Trophoblast cell (in vitro differentiated cells and primary cell): ENCODE measurements around the gene NUDT11.
A peak's percentile ranks its signal among the peaks of the same experiment; 100 is the strongest.
"Not testable (repeated sequence)": the region's sequence is repeated elsewhere in the genome, so short reads cannot be mapped to it uniquely, and the experiment has no call there.

Experiments
- DNase-seq, 2 donors: peaks; one replicate each; pipeline ENCODE4 v3.0.0-alpha.2; 2016
- H2AFZ ChIP-seq: 2 replicates; pipeline ENCODE4 v1.6.1; 2013; ENCODE audit warnings: low read length, moderate library complexity, mild to moderate bottlenecking; ENCODE audit not compliant: insufficient read depth, poor library complexity
- H2AK5ac ChIP-seq: 2 replicates; pipeline ENCODE4 v1.6.1; 2013; ENCODE audit warnings: mild to moderate bottlenecking, low read length
- H2BK120ac ChIP-seq: 2 replicates; pipeline ENCODE4 v1.6.1; 2013; ENCODE audit warnings: low read length, mild to moderate bottlenecking, moderate library complexity; ENCODE audit not compliant: insufficient read depth, poor library complexity
- H2BK12ac ChIP-seq: 2 replicates; pipeline ENCODE4 v1.6.1; 2013; ENCODE audit warnings: mild to moderate bottlenecking, low read length, moderate library complexity
- H2BK5ac ChIP-seq: 2 replicates; pipeline ENCODE4 v1.6.1; 2013; ENCODE audit warnings: low read length, low read depth, moderate library complexity, mild to moderate bottlenecking; ENCODE audit not compliant: poor library complexity
- H3K14ac ChIP-seq: 2 replicates; pipeline ENCODE4 v1.6.1; 2013; ENCODE audit warnings: mild to moderate bottlenecking, low read length
- H3K18ac ChIP-seq: 2 replicates; pipeline ENCODE4 v1.6.1; 2013; ENCODE audit warnings: mild to moderate bottlenecking, low read length
- H3K23ac ChIP-seq: 2 replicates; pipeline ENCODE4 v1.6.1; 2013; ENCODE audit warnings: low read length
- H3K27ac ChIP-seq: 2 replicates; pipeline ENCODE4 v1.5.1; 2013; ENCODE audit warnings: low read depth, mild to moderate bottlenecking, inconsistent platforms, low read length, moderate library complexity
- H3K27me3 ChIP-seq: 2 replicates; pipeline ENCODE4 v1.6.1; 2013; ENCODE audit warnings: inconsistent platforms, mild to moderate bottlenecking, low read length, moderate library complexity; ENCODE audit not compliant: insufficient read depth
- H3K36me3 ChIP-seq, 2 experiments: 1 replicate in 1 of 2; 2 replicates in 1 of 2; pipeline ENCODE4 v1.6.1; 2013; ENCODE audit warnings: low read length in 2 of 2, mild to moderate bottlenecking in 2 of 2, moderate library complexity in 1 of 2; ENCODE audit not compliant: insufficient read depth in 2 of 2, control insufficient read depth in 1 of 2
- H3K4ac ChIP-seq: 2 replicates; pipeline ENCODE4 v1.6.1; 2013; ENCODE audit warnings: low read depth, mild to moderate bottlenecking, low read length, moderate library complexity
- H3K4me1 ChIP-seq, 2 experiments: 1 replicate in 1 of 2; 2 replicates in 1 of 2; pipeline ENCODE4 v1.6.1; 2013; ENCODE audit warnings: low read length in 2 of 2, mild to moderate bottlenecking in 2 of 2, moderate library complexity in 1 of 2; ENCODE audit not compliant: insufficient read depth in 2 of 2, control insufficient read depth in 1 of 2
- H3K4me2 ChIP-seq: 2 replicates; pipeline ENCODE4 v1.6.1; 2013; ENCODE audit warnings: inconsistent platforms, mild to moderate bottlenecking, low read length, moderate library complexity
- H3K4me3 ChIP-seq: 2 replicates; pipeline ENCODE4 v1.5.1; 2013; ENCODE audit warnings: mild to moderate bottlenecking, low read depth, low read length, inconsistent platforms
- H3K79me1 ChIP-seq: one replicate; pipeline ENCODE4 v1.6.1; 2013; ENCODE audit warnings: low read length
- H3K79me2 ChIP-seq: 2 replicates; pipeline ENCODE4 v1.6.1; 2013; ENCODE audit warnings: low read length, mild to moderate bottlenecking; ENCODE audit not compliant: control insufficient read depth, insufficient read depth, poor library complexity
- H3K9ac ChIP-seq: 2 replicates; pipeline ENCODE4 v1.6.1; 2013; ENCODE audit warnings: mild to moderate bottlenecking, low read length
- H3K9me3 ChIP-seq: 2 replicates; pipeline ENCODE4 v1.6.1; 2013; ENCODE audit warnings: low read depth, mild to moderate bottlenecking, control low read depth, inconsistent platforms, low read length; ENCODE audit not compliant: insufficient read depth
- H4K12ac ChIP-seq: 2 replicates; pipeline ENCODE4 v1.6.1; 2013; ENCODE audit warnings: low read depth, mild to moderate bottlenecking, low read length, moderate library complexity
- H4K8ac ChIP-seq: 2 replicates; pipeline ENCODE4 v1.6.1; 2013; ENCODE audit warnings: low read depth, mild to moderate bottlenecking, low read length, moderate library complexity
- H4K91ac ChIP-seq: one replicate; pipeline ENCODE4 v1.6.1; 2013; ENCODE audit warnings: low read depth, mild to moderate bottlenecking, low read length, moderate library complexity
- WGBS: extraction: QIAGEN DNeasy Blood & Tissue Kit; methylation state at CpG from one replicate; pipeline ENCODE4 v1.1.7; 2013; ENCODE audit warnings: missing lambda C conversion rate; ENCODE audit not compliant: insufficient read length, insufficient coverage; ENCODE audit errors: extremely low coverage; 5-methylcytosine and 5-hydroxymethylcytosine counted together

Gene NUDT11

GRCh38 chrX:51495701-51496488 lies 497 bp downstream of the NUDT11 start:
- H3K4me1 ChIP-seq, DNase-seq, H3K14ac ChIP-seq, H3K79me2 ChIP-seq, H3K9ac ChIP-seq, H3K23ac ChIP-seq, H3K79me1 ChIP-seq, H4K12ac ChIP-seq, H2BK12ac ChIP-seq, H3K4ac ChIP-seq, H3K27ac ChIP-seq, H2AK5ac ChIP-seq, H4K91ac ChIP-seq, H3K9me3 ChIP-seq, H2BK5ac ChIP-seq, H4K8ac ChIP-seq, H3K36me3 ChIP-seq, H3K18ac ChIP-seq, H2BK120ac ChIP-seq, H3K27me3 ChIP-seq: not testable (repeated sequence)
- H3K4me2 ChIP-seq, result peak overlapping the region; percentile 72
- peak overlapping the region; percentile 45 for H2AFZ ChIP-seq
- no CpG with 5 or more reads among the region's 60 CpGs for WGBS
- H3K4me3 ChIP-seq, result peak overlapping the region; percentile 85

GRCh38 chrX:51494409-51494808 lies 2.0 kb downstream of the NUDT11 start:
- H2BK5ac ChIP-seq, result no peak overlapping the region
- no peak overlapping the region for H2AK5ac ChIP-seq
- H3K4me3 ChIP-seq, result no peak overlapping the region
- H3K9me3 ChIP-seq, result no peaks in the 10 kb centered on the region
- no peak overlapping the region for H3K27ac ChIP-seq
- no peak overlapping the region for H3K23ac ChIP-seq
- no peak overlapping the region for H2BK120ac ChIP-seq
- no peaks in the 10 kb centered on the region for H3K79me2 ChIP-seq
- no peak overlapping the region for H3K9ac ChIP-seq
- H3K36me3 ChIP-seq, result no peaks in the 10 kb centered on the region
- no peak overlapping the region for H3K4me2 ChIP-seq
- H2AFZ ChIP-seq, result no peak overlapping the region
- H3K4ac ChIP-seq, result no peak overlapping the region
- H3K4me1 ChIP-seq, result no peaks in the 10 kb centered on the region
- no peaks in the 10 kb centered on the region for H3K27me3 ChIP-seq
- H4K91ac ChIP-seq, result no peak overlapping the region
- no peak overlapping the region for H4K12ac ChIP-seq
- H2BK12ac ChIP-seq, result no peak overlapping the region
- H3K18ac ChIP-seq, result no peak overlapping the region
- H3K14ac ChIP-seq, result no peak overlapping the region
- H3K79me1 ChIP-seq, result no peaks in the 10 kb centered on the region
- WGBS, result no CpG with 5 or more reads among the region's 4 CpGs
- no peak overlapping the region for H4K8ac ChIP-seq
- DNase-seq, result peak in 1 of 2 donors; percentile 8

GRCh38 chrX:51487960-51488267 lies 8.5 kb downstream of the NUDT11 start:
- no peaks in the 10 kb centered on the region for H3K27me3 ChIP-seq
- H2BK12ac ChIP-seq, result peak overlapping the region; percentile 49
- H3K36me3 ChIP-seq, result no peaks in the 10 kb centered on the region
- no peak overlapping the region for H3K4me3 ChIP-seq
- no peak overlapping the region for H3K4ac ChIP-seq
- H3K23ac ChIP-seq, result no peak overlapping the region
- no peaks in the 10 kb centered on the region for H3K79me1 ChIP-seq
- H3K4me2 ChIP-seq, result no peak overlapping the region
- no peak overlapping the region for H4K12ac ChIP-seq
- H3K4me1 ChIP-seq, result no peaks in the 10 kb centered on the region
- H3K18ac ChIP-seq, result no peak overlapping the region
- no peak overlapping the region for H3K14ac ChIP-seq
- no peak for DNase-seq
- H3K79me2 ChIP-seq, result no peaks in the 10 kb centered on the region
- H3K27ac ChIP-seq, result no peak overlapping the region
- H2BK5ac ChIP-seq, result no peak overlapping the region
- no peak overlapping the region for H2BK120ac ChIP-seq
- H3K9ac ChIP-seq, result no peak overlapping the region
- H2AK5ac ChIP-seq, result no peak overlapping the region
- H4K8ac ChIP-seq, result no peak overlapping the region
- no CpG with 5 or more reads among the region's 2 CpGs for WGBS
- no peak overlapping the region for H4K91ac ChIP-seq
- no peaks in the 10 kb centered on the region for H3K9me3 ChIP-seq
- H2AFZ ChIP-seq, result no peak overlapping the region

GRCh38 chrX:51484616-51485015 lies 11.8 kb downstream of the NUDT11 start:
- H3K79me2 ChIP-seq, result no peaks in the 10 kb centered on the region
- no peak overlapping the region for H3K23ac ChIP-seq
- H2BK5ac ChIP-seq, result no peak overlapping the region
- no peak overlapping the region for H2AK5ac ChIP-seq
- H3K9me3 ChIP-seq, result no peaks in the 10 kb centered on the region
- H3K27me3 ChIP-seq, result no peaks in the 10 kb centered on the region
- H3K4ac ChIP-seq, result no peak overlapping the region
- no peak overlapping the region for H2AFZ ChIP-seq
- H3K79me1 ChIP-seq, result no peaks in the 10 kb centered on the region
- DNase-seq, result no peak
- no peak overlapping the region for H2BK12ac ChIP-seq
- H4K91ac ChIP-seq, result no peak overlapping the region
- H3K27ac ChIP-seq, result no peak overlapping the region
- no peak overlapping the region for H4K12ac ChIP-seq
- WGBS, result no CpG with 5 or more reads among the region's 6 CpGs
- no peaks in the 10 kb centered on the region for H3K4me1 ChIP-seq
- no peak overlapping the region for H3K18ac ChIP-seq
- no peak overlapping the region for H3K4me3 ChIP-seq
- no peak overlapping the region for H3K4me2 ChIP-seq
- no peak overlapping the region for H4K8ac ChIP-seq
- no peak overlapping the region for H3K14ac ChIP-seq
- no peak overlapping the region for H3K9ac ChIP-seq
- no peak overlapping the region for H2BK120ac ChIP-seq
- H3K36me3 ChIP-seq, result no peaks in the 10 kb centered on the region
